CD4-positive, CD25-positive, alpha-beta regulatory T cell (primary cell): Measurements from ENCODE around the gene IREB2. TPM values are rescaled to one million over a fixed set of nuclear protein-coding genes. Genes with fewer than 3 reads are reported as not detected.
A peak's percentile ranks its signal among the peaks of the same experiment; 100 is the strongest.

Experiments
- ATAC-seq, 2 donors: fragments of 150-1000 bp; cut with Tn5 transposase; one replicate each; pipeline ENCODE4 v1.10.0; 2021; ENCODE audit warnings: low read depth in 2 of 2, moderate number of reproducible peaks in 2 of 2, moderate library complexity in 1 of 2
- DNase-seq, 3 donors: peaks; one replicate each; pipeline versions ENCODE4 v3.0.0 to v3.0.0-alpha.2; 2012 to 2022; ENCODE audit warnings: mixed read lengths in 1 of 3
- H3K27ac ChIP-seq: one replicate; pipeline ENCODE4 v1.7.0; 2013; ENCODE audit warnings: mild to moderate bottlenecking, low read length; ENCODE audit not compliant: insufficient read depth, poor library complexity, severe bottlenecking
- H3K27me3 ChIP-seq: one replicate; pipeline ENCODE4 v1.7.0; 2013; ENCODE audit warnings: low read length; ENCODE audit not compliant: control insufficient read depth, insufficient read depth
- H3K36me3 ChIP-seq: one replicate; pipeline ENCODE4 v1.7.0; 2013; ENCODE audit warnings: mild to moderate bottlenecking, low read length, moderate library complexity; ENCODE audit not compliant: control insufficient read depth, insufficient read depth
- H3K4me1 ChIP-seq: 2 replicates; pipeline ENCODE4 v1.7.0; 2013; ENCODE audit warnings: mild to moderate bottlenecking, low read length; ENCODE audit not compliant: insufficient read depth, control insufficient read depth, poor library complexity, severe bottlenecking
- H3K4me3 ChIP-seq: one replicate; pipeline ENCODE4 v1.7.0; 2013; ENCODE audit warnings: low read depth, mild to moderate bottlenecking, low read length, moderate library complexity
- H3K9me3 ChIP-seq, 2 experiments: 1 replicate in 1 of 2; 2 replicates in 1 of 2; pipeline ENCODE4 v1.7.0; 2013; ENCODE audit warnings: low read length in 2 of 2, mild to moderate bottlenecking in 1 of 2, moderate library complexity in 1 of 2; ENCODE audit not compliant: control insufficient read depth in 2 of 2
- H3K27ac Mint-ChIP-seq, 3 donors: one replicate each; pipeline ENCODE4 v1.8.0; 2020 to 2022; ENCODE audit warnings: mild to moderate bottlenecking in 3 of 3, mixed read lengths in 3 of 3, moderate library complexity in 2 of 3
- H3K27me3 Mint-ChIP-seq: one replicate; pipeline ENCODE4 v1.8.0; 2022; ENCODE audit warnings: mild to moderate bottlenecking, mixed read lengths
- H3K36me3 Mint-ChIP-seq: one replicate; pipeline ENCODE4 v1.8.0; 2020; ENCODE audit warnings: mixed read lengths
- H3K4me1 Mint-ChIP-seq, 4 donors: one replicate each; pipeline ENCODE4 v1.8.0; 2020 to 2022; ENCODE audit warnings: mixed read lengths in 4 of 4, mild to moderate bottlenecking in 1 of 4
- H3K4me3 Mint-ChIP-seq, 4 donors: one replicate each; pipeline ENCODE4 v1.8.0; 2020 to 2022; ENCODE audit warnings: mild to moderate bottlenecking in 4 of 4, mixed read lengths in 4 of 4, moderate library complexity in 3 of 4
- H3K9me3 Mint-ChIP-seq, 7 donors: one replicate each; pipeline ENCODE4 v1.8.0; 2020 to 2022; ENCODE audit warnings: mixed read lengths in 7 of 7, mild to moderate bottlenecking in 3 of 7, moderate library complexity in 2 of 7
- polyA plus RNA-seq, 4 donors: library from polyadenylated mRNA; unstranded; fragments of 300-500 nt; fragmentation: Illumina TruSeq; gene quantifications; one replicate each; pipeline ENCODE4 v1.2.3, GENCODE V29; 2021
- total RNA-seq: library from RNA; stranded (reverse); gene quantifications from one replicate; pipeline ENCODE4 v1.2.3, GENCODE V29; 2022

The IREB2 gene
- total and polyA plus RNA-seq, 5 donors from 2014 or later = 16.3 to 58.3 (median 18.7) TPM

- H3K36me3 ChIP-seq = no peaks in the 10 kb centered on the region
- Mint-ChIP-seq H3K4me3 (no peak overlapping the region), H3K9me3 (no peaks in the 10 kb centered on the region), H3K27ac (no peak overlapping the region), H3K4me1 (no peaks in the 10 kb centered on the region), H3K27me3 (no peaks in the 10 kb centered on the region), H3K36me3 (no peaks in the 10 kb centered on the region)
- H3K9me3 ChIP-seq = no peaks in the 10 kb centered on the region
- no peak overlapping the region for H3K4me3 ChIP-seq
- no peaks in the 10 kb centered on the region for H3K4me1 ChIP-seq
- DNase-seq (no peak), ATAC-seq (no peak)
- no peaks in the 10 kb centered on the region for H3K27me3 ChIP-seq
- no peak overlapping the region for H3K27ac ChIP-seq
These were observed 29.1 kb upstream of the IREB2 start for GRCh38 chr15:78408961-78409360.

GRCh38 chr15:78411061-78411460 lies 27.0 kb upstream of the IREB2 start:
- Mint-ChIP-seq H3K9me3 (no peaks in the 10 kb centered on the region), H3K4me1 (no peaks in the 10 kb centered on the region), H3K4me3 (no peak overlapping the region), H3K36me3 (no peaks in the 10 kb centered on the region), H3K27ac (no peak overlapping the region), H3K27me3 (peaks cover 11% of the 10 kb centered on the region)
- ATAC-seq = no peak
- Histone ChIP-seq H3K27me3 (no peaks in the 10 kb centered on the region), H3K4me1 (no peaks in the 10 kb centered on the region), H3K27ac (no peak overlapping the region), H3K4me3 (no peak overlapping the region), H3K9me3 (no peaks in the 10 kb centered on the region), H3K36me3 (no peaks in the 10 kb centered on the region)
- no peak for DNase-seq

- H3K4me3 Mint-ChIP-seq = no peak overlapping the region
- ATAC-seq = no peak
- no peaks in the 10 kb centered on the region for H3K9me3 Mint-ChIP-seq
- no peaks in the 10 kb centered on the region for H3K27me3 ChIP-seq
- no peak overlapping the region for H3K27ac ChIP-seq
- H3K27ac Mint-ChIP-seq = no peak overlapping the region
- H3K27me3 Mint-ChIP-seq = peaks cover 22% of the 10 kb centered on the region
- H3K4me1 Mint-ChIP-seq = no peaks in the 10 kb centered on the region
- no peaks in the 10 kb centered on the region for H3K4me1 ChIP-seq
- H3K9me3 ChIP-seq = no peaks in the 10 kb centered on the region
- H3K36me3 ChIP-seq = no peaks in the 10 kb centered on the region
- no peaks in the 10 kb centered on the region for H3K36me3 Mint-ChIP-seq
- no peak for DNase-seq
- no peak overlapping the region for H3K4me3 ChIP-seq
These were observed 23.3 kb upstream of the IREB2 start for GRCh38 chr15:78414621-78415250.

- Mint-ChIP-seq H3K27ac (no peak overlapping the region), H3K27me3 (peaks cover 23% of the 10 kb centered on the region), H3K4me1 (no peaks in the 10 kb centered on the region), H3K9me3 (no peaks in the 10 kb centered on the region), H3K36me3 (no peaks in the 10 kb centered on the region), H3K4me3 (no peak overlapping the region)
- DNase-seq = no peak
- Histone ChIP-seq H3K4me3 (no peak overlapping the region), H3K9me3 (no peaks in the 10 kb centered on the region), H3K27ac (no peak overlapping the region), H3K27me3 (no peaks in the 10 kb centered on the region), H3K36me3 (no peaks in the 10 kb centered on the region), H3K4me1 (no peaks in the 10 kb centered on the region)
- no peak for ATAC-seq
These were observed 22.7 kb upstream of the IREB2 start for GRCh38 chr15:78415284-78415683.

GRCh38 chr15:78417754-78418630 lies 20.0 kb upstream of the IREB2 start:
- ATAC-seq = no peak
- H3K4me3 Mint-ChIP-seq = no peak overlapping the region
- DNase-seq = no peak

GRCh38 chr15:78418686-78419085 lies 19.3 kb upstream of the IREB2 start:
- DNase-seq (no peak), ATAC-seq (no peak)
- peaks cover 34% of the 10 kb centered on the region for H3K27me3 Mint-ChIP-seq
- Histone ChIP-seq H3K4me3 (no peak overlapping the region), H3K36me3 (no peaks in the 10 kb centered on the region), H3K27me3 (peaks cover 3% of the 10 kb centered on the region), H3K9me3 (no peaks in the 10 kb centered on the region), H3K27ac (no peak overlapping the region), H3K4me1 (no peaks in the 10 kb centered on the region)
- no peak overlapping the region for H3K27ac Mint-ChIP-seq
- no peaks in the 10 kb centered on the region for H3K9me3 Mint-ChIP-seq
- H3K36me3 Mint-ChIP-seq = no peaks in the 10 kb centered on the region
- H3K4me3 Mint-ChIP-seq = no peak overlapping the region
- H3K4me1 Mint-ChIP-seq = peaks cover 0 to 5% (median 4%) of the 10 kb centered on the region in 4 donors

More at GRCh38 chr15:78417754-78418630, 20.0 kb upstream of the IREB2 start:
- Histone ChIP-seq H3K36me3 (no peaks in the 10 kb centered on the region), H3K9me3 (no peaks in the 10 kb centered on the region), H3K4me3 (no peak overlapping the region), H3K27ac (no peak overlapping the region), H3K27me3 (peaks cover 3% of the 10 kb centered on the region), H3K4me1 (no peaks in the 10 kb centered on the region)
- peaks cover 0 to 5% (median 3%) of the 10 kb centered on the region in 4 donors for H3K4me1 Mint-ChIP-seq
- peak overlapping the region in 2 of 3 donors; percentile 35 to 40 for H3K27ac Mint-ChIP-seq
- H3K27me3 Mint-ChIP-seq = peaks cover 29% of the 10 kb centered on the region
- H3K36me3 Mint-ChIP-seq = no peaks in the 10 kb centered on the region
- no peaks in the 10 kb centered on the region for H3K9me3 Mint-ChIP-seq

- DNase-seq = no peak
- H3K4me1 ChIP-seq = no peaks in the 10 kb centered on the region
- Mint-ChIP-seq H3K27me3 (peaks cover 36% of the 10 kb centered on the region), H3K27ac (no peak overlapping the region), H3K9me3 (no peaks in the 10 kb centered on the region), H3K4me3 (no peak overlapping the region), H3K4me1 (peaks cover 0 to 5% (median 4%) of the 10 kb centered on the region in 4 donors), H3K36me3 (no peaks in the 10 kb centered on the region)
- H3K36me3 ChIP-seq = no peaks in the 10 kb centered on the region
- no peak for ATAC-seq
- H3K9me3 ChIP-seq = no peaks in the 10 kb centered on the region
- peaks cover 3% of the 10 kb centered on the region for H3K27me3 ChIP-seq
- no peak overlapping the region for H3K4me3 ChIP-seq
- H3K27ac ChIP-seq = no peak overlapping the region
These were observed 18.6 kb upstream of the IREB2 start for GRCh38 chr15:78419367-78419766.
